ENCODE measurements around the gene LCTL. TPM values are rescaled to one million over a fixed set of nuclear protein-coding genes. Genes with fewer than 3 reads are reported as not detected.

Gene LCTL
- total RNA-seq, 6 donors from 2014 or later, result not detected

- DNase-seq, result no peak
- H3K4me1 ChIP-seq, result no peaks in the 10 kb centered on the region
- TF ChIP-seq POLR2A (IDR thresholded peaks at IDR 0.05) (no peak), CTCF (IDR thresholded peaks at IDR 0.05) (no peak), EP300 (IDR thresholded peaks at IDR 0.05) (no peak), POLR2AphosphoS5 (IDR thresholded peaks at IDR 0.05) (no peak)
- H3K9me3 ChIP-seq, result no peaks in the 10 kb centered on the region
- 62 to 85% methylated on average over 4 of the region's 4 CpGs for WGBS, 2 donors
- H3K27ac ChIP-seq, result no peak overlapping the region
- no peak for ATAC-seq (ENCODE audit: low FRiP score in 2 of 2)
- peaks cover 4 to 24% (median 7%) of the 10 kb centered on the region in 4 donors for H3K36me3 ChIP-seq
- H3K27me3 ChIP-seq, result no peaks in the 10 kb centered on the region
- no peak overlapping the region for H3K4me3 ChIP-seq
Measured at GRCh38 chr15:66524838-66525237, 41.0 kb downstream of the LCTL start.

GRCh38 chr15:66523926-66524325, 41.9 kb downstream of the LCTL start:
- Histone ChIP-seq H3K4me3 (no peak overlapping the region), H3K36me3 (peaks cover under 1 to 19% (median 3%) of the 10 kb centered on the region in 4 donors), H3K27ac (no peak overlapping the region), H3K9me3 (no peaks in the 10 kb centered on the region), H3K4me1 (no peaks in the 10 kb centered on the region), H3K27me3 (no peaks in the 10 kb centered on the region)
- DNase-seq (no peak), ATAC-seq (ENCODE audit: low FRiP score in 2 of 2) (no peak)
- WGBS, 2 donors, result 92 to 94% methylated on average over 3 of the region's 3 CpGs
- no peak for TF ChIP-seq POLR2AphosphoS5 (IDR thresholded peaks at IDR 0.05)
- no peak for TF ChIP-seq CTCF (IDR thresholded peaks at IDR 0.05)
- TF ChIP-seq POLR2A (IDR thresholded peaks at IDR 0.05), result no peak
- no peak for TF ChIP-seq EP300 (IDR thresholded peaks at IDR 0.05)

- no peak for TF ChIP-seq POLR2AphosphoS5 (IDR thresholded peaks at IDR 0.05)
- TF ChIP-seq CTCF (IDR thresholded peaks at IDR 0.05), result no peak
- no peak for TF ChIP-seq EP300 (IDR thresholded peaks at IDR 0.05)
- no peak for TF ChIP-seq POLR2A (IDR thresholded peaks at IDR 0.05)
- DNase-seq, result no peak
- H3K36me3 ChIP-seq, result peaks cover 0 to 10% (median 4%) of the 10 kb centered on the region in 4 donors
- no peaks in the 10 kb centered on the region for H3K27me3 ChIP-seq
- no peak overlapping the region for H3K4me3 ChIP-seq
- WGBS, 2 donors, result 92 to 98% methylated on average over 2 of the region's 2 CpGs
- H3K9me3 ChIP-seq, result no peaks in the 10 kb centered on the region
- no peaks in the 10 kb centered on the region for H3K4me1 ChIP-seq
- no peak for ATAC-seq (ENCODE audit: low FRiP score in 2 of 2)
- no peak overlapping the region for H3K27ac ChIP-seq
Measured at GRCh38 chr15:66515901-66516322, 49.9 kb downstream of the LCTL start.

- ATAC-seq (ENCODE audit: low FRiP score in 2 of 2) (no peak), DNase-seq (no peak)
- Histone ChIP-seq H3K27ac (no peak overlapping the region), H3K4me3 (no peak overlapping the region), H3K27me3 (no peaks in the 10 kb centered on the region), H3K4me1 (no peaks in the 10 kb centered on the region), H3K36me3 (peaks cover 0 to 10% (median 2%) of the 10 kb centered on the region in 4 donors), H3K9me3 (no peaks in the 10 kb centered on the region)
- TF ChIP-seq EP300 (IDR thresholded peaks at IDR 0.05) (no peak), POLR2A (IDR thresholded peaks at IDR 0.05) (no peak), POLR2AphosphoS5 (IDR thresholded peaks at IDR 0.05) (no peak), CTCF (IDR thresholded peaks at IDR 0.05) (no peak)
- WGBS, 2 donors, result 74 to 83% methylated on average over 3 of the region's 3 CpGs
Measured at GRCh38 chr15:66514586-66514985, 51.2 kb downstream of the LCTL start.

DNA sequence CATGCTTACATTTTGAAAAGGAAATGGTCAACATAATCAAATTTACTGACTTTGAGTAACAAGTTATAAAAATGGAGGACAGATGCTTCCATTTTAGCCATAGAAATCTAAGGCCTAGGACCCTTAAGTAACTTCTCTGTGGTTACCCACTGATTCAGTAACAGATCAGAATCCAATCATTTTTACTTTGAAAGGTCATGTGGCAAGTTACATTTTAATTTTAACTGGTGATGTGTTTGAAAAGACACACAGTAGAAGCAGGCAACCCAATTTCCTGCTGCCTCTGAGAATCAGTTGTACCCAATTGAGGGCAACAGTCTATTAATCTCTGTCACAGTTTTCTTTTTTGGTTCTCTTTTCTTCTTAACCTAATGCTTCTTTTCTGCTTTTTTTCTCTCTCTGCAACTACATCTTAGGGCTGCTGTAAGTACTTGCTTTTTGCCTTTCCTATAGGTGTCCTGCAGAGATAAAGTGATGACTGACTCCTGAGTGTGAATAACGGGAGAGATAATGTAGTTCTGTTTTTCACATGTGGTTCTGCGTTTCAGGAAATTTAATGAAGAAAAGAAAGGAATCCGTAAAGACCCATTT, 57.4 kb downstream of the LCTL start:
- Histone ChIP-seq H3K4me3 (no peak overlapping the region), H3K27ac (no peak overlapping the region), H3K27me3 (no peaks in the 10 kb centered on the region), H3K36me3 (no peaks in the 10 kb centered on the region), H3K4me1 (peaks cover 10 to 15% (median 12%) of the 10 kb centered on the region in 4 donors), H3K9me3 (no peaks in the 10 kb centered on the region)
- TF ChIP-seq POLR2A (IDR thresholded peaks at IDR 0.05) (no peak), EP300 (IDR thresholded peaks at IDR 0.05) (no peak), CTCF (IDR thresholded peaks at IDR 0.05) (no peak), POLR2AphosphoS5 (IDR thresholded peaks at IDR 0.05) (no peak)
- DNase-seq (no peak), ATAC-seq (ENCODE audit: low FRiP score in 2 of 2) (no peak)
- WGBS, 2 donors, result 91 to 93% methylated on average over 3 of the region's 3 CpGs
